ENCODE measurements around the gene CNPY3.

DNA sequence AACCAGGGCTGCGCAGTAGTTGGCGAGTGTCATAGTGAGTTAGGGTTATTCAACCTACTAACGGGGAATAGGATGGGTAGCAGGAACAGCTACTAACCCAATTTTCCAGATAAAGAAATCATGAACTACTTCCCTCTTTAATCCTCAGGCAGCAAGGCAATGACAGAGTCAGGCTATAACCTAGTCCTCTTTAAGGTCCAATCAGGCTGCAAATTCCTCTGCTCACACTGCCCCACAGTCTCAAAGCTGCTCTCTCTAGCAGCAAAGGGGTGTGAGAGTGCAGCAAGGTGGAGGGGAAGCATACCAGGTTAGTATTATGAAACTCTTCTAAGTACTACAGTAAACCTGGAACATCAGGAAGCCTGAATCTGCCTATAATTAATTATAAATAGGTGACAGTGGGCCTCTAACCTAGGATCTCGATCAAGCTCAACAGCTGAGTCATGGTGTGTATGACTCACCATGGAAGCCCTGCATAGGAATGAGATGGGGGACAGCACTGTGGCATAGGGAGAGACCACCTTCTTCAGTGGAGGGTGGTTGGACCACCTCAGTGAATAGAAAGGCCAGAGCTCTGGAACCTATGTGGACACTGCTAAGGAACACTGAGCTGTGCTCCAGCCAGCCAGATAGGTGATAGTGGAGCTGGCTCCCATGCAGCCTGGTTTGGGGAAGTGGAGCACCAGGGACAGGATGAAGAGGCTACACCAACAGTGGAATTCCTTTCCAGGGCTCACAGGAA is 41.8 kb downstream of the CNPY3 start:
- TF ChIP-seq, protein P1, sequence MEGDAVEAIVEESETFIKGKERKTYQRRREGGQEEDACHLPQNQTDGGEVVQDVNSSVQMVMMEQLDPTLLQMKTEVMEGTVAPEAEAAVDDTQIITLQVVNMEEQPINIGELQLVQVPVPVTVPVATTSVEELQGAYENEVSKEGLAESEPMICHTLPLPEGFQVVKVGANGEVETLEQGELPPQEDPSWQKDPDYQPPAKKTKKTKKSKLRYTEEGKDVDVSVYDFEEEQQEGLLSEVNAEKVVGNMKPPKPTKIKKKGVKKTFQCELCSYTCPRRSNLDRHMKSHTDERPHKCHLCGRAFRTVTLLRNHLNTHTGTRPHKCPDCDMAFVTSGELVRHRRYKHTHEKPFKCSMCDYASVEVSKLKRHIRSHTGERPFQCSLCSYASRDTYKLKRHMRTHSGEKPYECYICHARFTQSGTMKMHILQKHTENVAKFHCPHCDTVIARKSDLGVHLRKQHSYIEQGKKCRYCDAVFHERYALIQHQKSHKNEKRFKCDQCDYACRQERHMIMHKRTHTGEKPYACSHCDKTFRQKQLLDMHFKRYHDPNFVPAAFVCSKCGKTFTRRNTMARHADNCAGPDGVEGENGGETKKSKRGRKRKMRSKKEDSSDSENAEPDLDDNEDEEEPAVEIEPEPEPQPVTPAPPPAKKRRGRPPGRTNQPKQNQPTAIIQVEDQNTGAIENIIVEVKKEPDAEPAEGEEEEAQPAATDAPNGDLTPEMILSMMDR (IDR thresholded peaks at IDR 0.05): no peak
- no peak for TF ChIP-seq YY1 (IDR thresholded peaks at IDR 0.05; ENCODE audit: low read depth)
- no peak for TF ChIP-seq TAF1 (IDR thresholded peaks at IDR 0.05; ENCODE audit: borderline replicate concordance, low read depth, low read length)
- TF ChIP-seq NFIC (IDR thresholded peaks at IDR 0.05; ENCODE audit: borderline replicate concordance): no peak
- no peak for TF ChIP-seq POLR2AphosphoS5 (IDR thresholded peaks at IDR 0.05; ENCODE audit: low read depth, low read length)
- TF ChIP-seq RAD21 (IDR thresholded peaks at IDR 0.05; ENCODE audit: low read length): no peak
- no peak for TF ChIP-seq TCF12 (IDR thresholded peaks at IDR 0.05)
- TF ChIP-seq MXI1 (IDR thresholded peaks at IDR 0.05; ENCODE audit: low read depth, low read length): no peak
- TF ChIP-seq RXRA (IDR thresholded peaks at IDR 0.05; ENCODE audit: borderline replicate concordance, low read depth): no peak
- TF ChIP-seq USF2 (IDR thresholded peaks at IDR 0.05; ENCODE audit: borderline replicate concordance, low read depth, low read length): no peak
- TF ChIP-seq, protein P2, sequence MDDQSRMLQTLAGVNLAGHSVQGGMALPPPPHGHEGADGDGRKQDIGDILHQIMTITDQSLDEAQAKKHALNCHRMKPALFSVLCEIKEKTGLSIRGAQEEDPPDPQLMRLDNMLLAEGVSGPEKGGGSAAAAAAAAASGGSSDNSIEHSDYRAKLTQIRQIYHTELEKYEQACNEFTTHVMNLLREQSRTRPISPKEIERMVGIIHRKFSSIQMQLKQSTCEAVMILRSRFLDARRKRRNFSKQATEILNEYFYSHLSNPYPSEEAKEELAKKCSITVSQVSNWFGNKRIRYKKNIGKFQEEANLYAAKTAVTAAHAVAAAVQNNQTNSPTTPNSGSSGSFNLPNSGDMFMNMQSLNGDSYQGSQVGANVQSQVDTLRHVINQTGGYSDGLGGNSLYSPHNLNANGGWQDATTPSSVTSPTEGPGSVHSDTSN (IDR thresholded peaks at IDR 0.05): peak; percentile 31; the same call in 1 of the 2 replicates
- TF ChIP-seq FOXJ3 (CRISPR knock-in tag; IDR thresholded peaks at IDR 0.05): no peak
- TF ChIP-seq GABPA (IDR thresholded peaks at IDR 0.05; ENCODE audit: low read depth): no peak
- TF ChIP-seq, protein P3, sequence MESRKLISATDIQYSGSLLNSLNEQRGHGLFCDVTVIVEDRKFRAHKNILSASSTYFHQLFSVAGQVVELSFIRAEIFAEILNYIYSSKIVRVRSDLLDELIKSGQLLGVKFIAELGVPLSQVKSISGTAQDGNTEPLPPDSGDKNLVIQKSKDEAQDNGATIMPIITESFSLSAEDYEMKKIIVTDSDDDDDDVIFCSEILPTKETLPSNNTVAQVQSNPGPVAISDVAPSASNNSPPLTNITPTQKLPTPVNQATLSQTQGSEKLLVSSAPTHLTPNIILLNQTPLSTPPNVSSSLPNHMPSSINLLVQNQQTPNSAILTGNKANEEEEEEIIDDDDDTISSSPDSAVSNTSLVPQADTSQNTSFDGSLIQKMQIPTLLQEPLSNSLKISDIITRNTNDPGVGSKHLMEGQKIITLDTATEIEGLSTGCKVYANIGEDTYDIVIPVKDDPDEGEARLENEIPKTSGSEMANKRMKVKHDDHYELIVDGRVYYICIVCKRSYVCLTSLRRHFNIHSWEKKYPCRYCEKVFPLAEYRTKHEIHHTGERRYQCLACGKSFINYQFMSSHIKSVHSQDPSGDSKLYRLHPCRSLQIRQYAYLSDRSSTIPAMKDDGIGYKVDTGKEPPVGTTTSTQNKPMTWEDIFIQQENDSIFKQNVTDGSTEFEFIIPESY (IDR thresholded peaks at IDR 0.05; ENCODE audit: borderline replicate concordance, low read depth): no peak
